ENCODE measurements around the gene PPP1R1B. TPM values are rescaled to one million over a fixed set of nuclear protein-coding genes. Genes with fewer than 3 reads are reported as not detected.
A peak's percentile ranks its signal among the peaks of the same experiment; 100 is the strongest.

Gene PPP1R1B
- total RNA-seq, 1 donor from 2014 or later, result 3.1 TPM

GRCh38 chr17:39639566-39640458, 13.1 kb downstream of the PPP1R1B start:
- no peak overlapping the region for H3K27ac ChIP-seq (ENCODE audit: low read depth, low read length)
- H3K27me3 ChIP-seq (ENCODE audit: control insufficient read depth in 3 of 3, insufficient read depth in 3 of 3, low read length in 3 of 3), result no peaks in the 10 kb centered on the region
- H3K36me3 ChIP-seq (ENCODE audit: control insufficient read depth in 3 of 3, insufficient read depth in 3 of 3, low read length in 3 of 3), result peaks cover 0 to 2% (median 2%) of the 10 kb centered on the region in 3 donors
- H3K4me1 ChIP-seq (ENCODE audit: control insufficient read depth in 3 of 3, insufficient read depth in 3 of 3, low read length in 3 of 3), result peaks cover 38 to 90% (median 62%) of the 10 kb centered on the region in 3 donors
- no peaks in the 10 kb centered on the region for H3K9me3 ChIP-seq (ENCODE audit: control insufficient read depth in 3 of 3, low read length in 3 of 3)
- peak overlapping the region in 2 of 3 donors; percentile 14 to 57 for H3K9ac ChIP-seq (ENCODE audit: low read depth in 1 of 3, low read length in 3 of 3)
- no peak overlapping the region for H3K4me3 ChIP-seq (ENCODE audit: low read length in 3 of 3)

- no peaks in the 10 kb centered on the region for H3K9me3 ChIP-seq (ENCODE audit: control insufficient read depth in 3 of 3, low read length in 3 of 3)
- H3K36me3 ChIP-seq (ENCODE audit: control insufficient read depth in 3 of 3, insufficient read depth in 3 of 3, low read length in 3 of 3), result peaks cover 0 to 2% (median 2%) of the 10 kb centered on the region in 3 donors
- H3K4me1 ChIP-seq (ENCODE audit: control insufficient read depth in 3 of 3, insufficient read depth in 3 of 3, low read length in 3 of 3), result peaks cover 38 to 84% (median 62%) of the 10 kb centered on the region in 3 donors
- H3K4me3 ChIP-seq (ENCODE audit: low read length in 3 of 3), result no peak overlapping the region
- H3K27me3 ChIP-seq (ENCODE audit: control insufficient read depth in 3 of 3, insufficient read depth in 3 of 3, low read length in 3 of 3), result no peaks in the 10 kb centered on the region
- no peak overlapping the region for H3K27ac ChIP-seq (ENCODE audit: low read depth, low read length)
- H3K9ac ChIP-seq (ENCODE audit: low read depth in 1 of 3, low read length in 3 of 3), result peak overlapping the region in 1 of 3 donors; percentile 25
Measured at GRCh38 chr17:39640591-39641031, 13.9 kb downstream of the PPP1R1B start.

DNA sequence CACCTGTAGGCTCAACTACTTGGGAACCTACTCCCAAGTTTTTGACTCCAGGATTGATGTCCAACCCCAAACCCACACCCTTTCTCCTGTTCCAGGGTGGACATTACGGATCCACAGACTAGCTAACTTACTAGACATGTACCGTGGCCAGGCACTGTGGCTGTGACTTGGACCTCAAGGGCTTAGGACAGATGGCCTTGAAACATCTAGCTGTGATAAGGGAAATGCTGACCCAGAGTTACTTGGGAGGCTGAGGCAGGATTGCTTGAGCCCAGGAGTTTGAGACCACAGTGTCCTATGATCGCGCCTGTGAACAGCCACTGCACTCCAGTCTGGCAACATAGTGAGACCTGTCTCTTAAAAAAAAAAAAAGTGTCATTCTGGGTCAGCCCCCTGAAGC, 14.3 kb downstream of the PPP1R1B start:
- Histone ChIP-seq H3K27me3 (ENCODE audit: control insufficient read depth in 3 of 3, insufficient read depth in 3 of 3, low read length in 3 of 3) (no peaks in the 10 kb centered on the region), H3K4me1 (ENCODE audit: control insufficient read depth in 3 of 3, insufficient read depth in 3 of 3, low read length in 3 of 3) (peaks cover 35 to 79% (median 60%) of the 10 kb centered on the region in 3 donors), H3K9ac (ENCODE audit: low read depth in 1 of 3, low read length in 3 of 3) (peak overlapping the region in 2 of 3 donors; percentile 25 to 27), H3K27ac (ENCODE audit: low read depth, low read length) (no peak overlapping the region), H3K9me3 (ENCODE audit: control insufficient read depth in 3 of 3, low read length in 3 of 3) (no peaks in the 10 kb centered on the region), H3K36me3 (ENCODE audit: control insufficient read depth in 3 of 3, insufficient read depth in 3 of 3, low read length in 3 of 3) (peaks cover 0 to 2% (median 2%) of the 10 kb centered on the region in 3 donors), H3K4me3 (ENCODE audit: low read length in 3 of 3) (no peak overlapping the region)

GRCh38 chr17:39641883-39642282, 15.1 kb downstream of the PPP1R1B start:
- H3K4me1 ChIP-seq (ENCODE audit: control insufficient read depth in 3 of 3, insufficient read depth in 3 of 3, low read length in 3 of 3), result peaks cover 29 to 71% (median 54%) of the 10 kb centered on the region in 3 donors

GRCh38 chr17:39642291-39643074, 15.7 kb downstream of the PPP1R1B start:
- H3K27ac ChIP-seq (ENCODE audit: low read depth, low read length), result no peak overlapping the region
- peaks cover 0 to 2% (median 2%) of the 10 kb centered on the region in 3 donors for H3K36me3 ChIP-seq (ENCODE audit: control insufficient read depth in 3 of 3, insufficient read depth in 3 of 3, low read length in 3 of 3)
- H3K9me3 ChIP-seq (ENCODE audit: control insufficient read depth in 3 of 3, low read length in 3 of 3), result no peaks in the 10 kb centered on the region
- no peaks in the 10 kb centered on the region for H3K27me3 ChIP-seq (ENCODE audit: control insufficient read depth in 3 of 3, insufficient read depth in 3 of 3, low read length in 3 of 3)
- H3K9ac ChIP-seq (ENCODE audit: low read depth in 1 of 3, low read length in 3 of 3), result peak overlapping the region in 1 of 3 donors; percentile 50
- peaks cover 29 to 66% (median 54%) of the 10 kb centered on the region in 3 donors for H3K4me1 ChIP-seq (ENCODE audit: control insufficient read depth in 3 of 3, insufficient read depth in 3 of 3, low read length in 3 of 3)
- no peak overlapping the region for H3K4me3 ChIP-seq (ENCODE audit: low read length in 3 of 3)

More at GRCh38 chr17:39641883-39642282, 15.1 kb downstream of the PPP1R1B start:
- peak overlapping the region in 1 of 3 donors; percentile 50 for H3K9ac ChIP-seq (ENCODE audit: low read depth in 1 of 3, low read length in 3 of 3)
- H3K4me3 ChIP-seq (ENCODE audit: low read length in 3 of 3), result no peak overlapping the region
- H3K27ac ChIP-seq (ENCODE audit: low read depth, low read length), result no peak overlapping the region
- no peaks in the 10 kb centered on the region for H3K9me3 ChIP-seq (ENCODE audit: control insufficient read depth in 3 of 3, low read length in 3 of 3)
- H3K27me3 ChIP-seq (ENCODE audit: control insufficient read depth in 3 of 3, insufficient read depth in 3 of 3, low read length in 3 of 3), result no peaks in the 10 kb centered on the region
- peaks cover 0 to 2% (median 2%) of the 10 kb centered on the region in 3 donors for H3K36me3 ChIP-seq (ENCODE audit: control insufficient read depth in 3 of 3, insufficient read depth in 3 of 3, low read length in 3 of 3)

DNA sequence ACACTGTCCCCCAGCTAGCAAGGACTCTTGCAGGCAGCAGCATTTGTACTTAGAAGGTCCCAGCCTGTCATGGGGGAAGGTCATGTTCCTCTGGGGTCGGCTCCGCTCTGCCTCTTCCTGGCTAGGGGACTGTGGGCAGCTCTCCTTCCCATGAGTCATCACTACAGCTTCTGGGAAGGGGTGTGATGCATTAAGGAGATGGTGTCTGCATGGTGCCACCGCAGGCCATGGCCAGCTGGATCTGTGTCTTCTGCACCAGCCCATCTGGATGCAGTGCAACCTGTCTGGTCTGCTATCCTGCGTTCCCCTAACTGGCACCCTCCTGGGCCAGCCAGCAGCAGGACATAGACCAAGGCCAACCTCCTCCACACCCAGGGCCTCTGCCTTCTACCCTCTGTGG, 16.5 kb downstream of the PPP1R1B start:
- no peaks in the 10 kb centered on the region for H3K27me3 ChIP-seq (ENCODE audit: control insufficient read depth in 3 of 3, insufficient read depth in 3 of 3, low read length in 3 of 3)
- H3K4me1 ChIP-seq (ENCODE audit: control insufficient read depth in 3 of 3, insufficient read depth in 3 of 3, low read length in 3 of 3), result peaks cover 22 to 58% (median 46%) of the 10 kb centered on the region in 3 donors
- H3K27ac ChIP-seq (ENCODE audit: low read depth, low read length), result no peak overlapping the region
- no peak overlapping the region for H3K4me3 ChIP-seq (ENCODE audit: low read length in 3 of 3)
- no peak overlapping the region for H3K9ac ChIP-seq (ENCODE audit: low read depth in 1 of 3, low read length in 3 of 3)
- peaks cover 0 to 2% (median under 1%) of the 10 kb centered on the region in 3 donors for H3K36me3 ChIP-seq (ENCODE audit: control insufficient read depth in 3 of 3, insufficient read depth in 3 of 3, low read length in 3 of 3)
- no peaks in the 10 kb centered on the region for H3K9me3 ChIP-seq (ENCODE audit: control insufficient read depth in 3 of 3, low read length in 3 of 3)

GRCh38 chr17:39647256-39647655, 20.5 kb downstream of the PPP1R1B start:
- H3K4me3 ChIP-seq (ENCODE audit: low read length in 3 of 3), result no peak overlapping the region
- H3K9me3 ChIP-seq (ENCODE audit: control insufficient read depth in 3 of 3, low read length in 3 of 3), result no peaks in the 10 kb centered on the region
- H3K27ac ChIP-seq (ENCODE audit: low read depth, low read length), result no peak overlapping the region
- peaks cover 2 to 27% (median 15%) of the 10 kb centered on the region in 3 donors for H3K4me1 ChIP-seq (ENCODE audit: control insufficient read depth in 3 of 3, insufficient read depth in 3 of 3, low read length in 3 of 3)
- H3K36me3 ChIP-seq (ENCODE audit: control insufficient read depth in 3 of 3, insufficient read depth in 3 of 3, low read length in 3 of 3), result peaks cover 0 to 2% (median 0%) of the 10 kb centered on the region in 3 donors
- H3K9ac ChIP-seq (ENCODE audit: low read depth in 1 of 3, low read length in 3 of 3), result no peak overlapping the region
- H3K27me3 ChIP-seq (ENCODE audit: control insufficient read depth in 3 of 3, insufficient read depth in 3 of 3, low read length in 3 of 3), result no peaks in the 10 kb centered on the region

- Histone ChIP-seq H3K27ac (ENCODE audit: low read depth, low read length) (no peak overlapping the region), H3K4me3 (ENCODE audit: low read length in 3 of 3) (no peak overlapping the region), H3K9ac (ENCODE audit: low read depth in 1 of 3, low read length in 3 of 3) (no peak overlapping the region), H3K27me3 (ENCODE audit: control insufficient read depth in 3 of 3, insufficient read depth in 3 of 3, low read length in 3 of 3) (no peaks in the 10 kb centered on the region), H3K9me3 (ENCODE audit: control insufficient read depth in 3 of 3, low read length in 3 of 3) (no peaks in the 10 kb centered on the region), H3K4me1 (ENCODE audit: control insufficient read depth in 3 of 3, insufficient read depth in 3 of 3, low read length in 3 of 3) (peaks cover 6 to 26% (median 15%) of the 10 kb centered on the region in 3 donors), H3K36me3 (ENCODE audit: control insufficient read depth in 3 of 3, insufficient read depth in 3 of 3, low read length in 3 of 3) (peaks cover 0 to 2% (median 0%) of the 10 kb centered on the region in 3 donors)
Measured at GRCh38 chr17:39648616-39649366, 22.0 kb downstream of the PPP1R1B start.

GRCh38 chr17:39650121-39650579, 23.4 kb downstream of the PPP1R1B start:
- Histone ChIP-seq H3K9ac (ENCODE audit: low read depth in 1 of 3, low read length in 3 of 3) (no peak overlapping the region), H3K4me3 (ENCODE audit: low read length in 3 of 3) (no peak overlapping the region), H3K36me3 (ENCODE audit: control insufficient read depth in 3 of 3, insufficient read depth in 3 of 3, low read length in 3 of 3) (peaks cover 0 to 2% (median 0%) of the 10 kb centered on the region in 3 donors), H3K9me3 (ENCODE audit: control insufficient read depth in 3 of 3, low read length in 3 of 3) (no peaks in the 10 kb centered on the region), H3K27ac (ENCODE audit: low read depth, low read length) (no peak overlapping the region), H3K4me1 (ENCODE audit: control insufficient read depth in 3 of 3, insufficient read depth in 3 of 3, low read length in 3 of 3) (peaks cover 11 to 31% (median 16%) of the 10 kb centered on the region in 3 donors), H3K27me3 (ENCODE audit: control insufficient read depth in 3 of 3, insufficient read depth in 3 of 3, low read length in 3 of 3) (no peaks in the 10 kb centered on the region)

All from skeletal muscle tissue (tissue), 4 donors.